T-helper 22 cell (primary cell): Measurements from ENCODE around the gene SEMA3C.
"Not testable (repeated sequence)": the region's sequence is repeated elsewhere in the genome, so short reads cannot be mapped to it uniquely, and the experiment has no call there.

Experiments used
- DNase-seq: peaks from one replicate; pipeline ENCODE4 v3.0.0-alpha.2; 2020; ENCODE audit warnings: low read depth

SEMA3C gene

DNA sequence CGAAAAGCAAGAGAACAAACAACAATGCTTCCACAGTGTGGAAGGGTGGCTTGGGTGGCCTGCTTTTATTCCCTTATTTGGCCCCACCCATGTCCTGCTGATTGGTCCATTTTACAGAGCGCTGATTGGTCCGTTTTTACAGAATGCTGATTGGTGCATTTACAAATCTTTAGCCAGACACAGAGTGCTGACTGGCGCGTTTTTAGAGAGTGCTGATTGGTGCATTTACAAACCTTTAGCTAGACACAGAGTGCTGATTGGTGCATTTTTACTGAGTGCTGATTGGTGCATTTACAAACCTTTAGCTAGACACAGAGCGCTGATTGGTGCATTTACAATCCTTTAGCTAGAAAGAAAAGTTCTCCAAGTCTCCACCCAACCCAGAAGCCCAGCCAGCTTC, 8.1 kb upstream of the SEMA3C start:
- not testable (repeated sequence) for DNase-seq

DNA sequence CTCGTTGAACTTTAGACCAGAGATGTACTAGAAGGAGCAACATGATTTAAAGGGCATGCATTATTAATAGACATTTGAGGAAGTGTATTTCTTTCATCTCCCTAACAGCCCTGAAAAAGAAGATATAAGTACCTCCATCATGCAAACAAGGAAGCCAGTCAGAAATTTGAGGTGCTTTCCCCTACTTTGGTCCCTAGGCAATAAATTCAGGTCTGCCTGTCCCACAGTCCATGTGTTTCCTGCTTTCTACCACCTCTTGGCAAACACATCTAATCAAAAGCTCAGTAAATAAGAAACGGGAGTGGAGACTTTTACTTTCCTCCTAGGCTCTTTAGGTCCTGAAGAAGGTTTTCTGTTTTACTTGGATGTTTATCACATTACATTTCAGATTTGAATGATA, 5.2 kb upstream of the SEMA3C start:
- no peak for DNase-seq

DNA sequence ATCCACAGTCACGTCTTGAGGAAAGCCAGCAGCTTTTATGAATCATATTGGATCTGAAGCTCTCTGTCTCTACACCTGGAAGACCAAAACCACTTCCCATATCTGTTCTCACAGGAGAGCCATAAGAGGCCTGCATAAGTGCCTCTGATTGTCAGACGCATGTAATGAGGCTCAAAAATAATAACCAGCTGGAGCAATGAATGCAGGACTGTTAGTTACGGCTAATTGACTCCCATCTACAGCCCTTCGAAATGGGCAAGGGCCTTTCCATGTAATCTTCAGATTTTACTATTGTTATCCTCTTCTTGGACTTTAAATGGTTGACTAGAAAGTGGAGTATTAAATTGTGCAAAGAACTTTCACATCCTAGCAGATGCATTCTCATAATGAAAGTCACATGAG, 4.4 kb upstream of the SEMA3C start:
- no peak for DNase-seq

DNA sequence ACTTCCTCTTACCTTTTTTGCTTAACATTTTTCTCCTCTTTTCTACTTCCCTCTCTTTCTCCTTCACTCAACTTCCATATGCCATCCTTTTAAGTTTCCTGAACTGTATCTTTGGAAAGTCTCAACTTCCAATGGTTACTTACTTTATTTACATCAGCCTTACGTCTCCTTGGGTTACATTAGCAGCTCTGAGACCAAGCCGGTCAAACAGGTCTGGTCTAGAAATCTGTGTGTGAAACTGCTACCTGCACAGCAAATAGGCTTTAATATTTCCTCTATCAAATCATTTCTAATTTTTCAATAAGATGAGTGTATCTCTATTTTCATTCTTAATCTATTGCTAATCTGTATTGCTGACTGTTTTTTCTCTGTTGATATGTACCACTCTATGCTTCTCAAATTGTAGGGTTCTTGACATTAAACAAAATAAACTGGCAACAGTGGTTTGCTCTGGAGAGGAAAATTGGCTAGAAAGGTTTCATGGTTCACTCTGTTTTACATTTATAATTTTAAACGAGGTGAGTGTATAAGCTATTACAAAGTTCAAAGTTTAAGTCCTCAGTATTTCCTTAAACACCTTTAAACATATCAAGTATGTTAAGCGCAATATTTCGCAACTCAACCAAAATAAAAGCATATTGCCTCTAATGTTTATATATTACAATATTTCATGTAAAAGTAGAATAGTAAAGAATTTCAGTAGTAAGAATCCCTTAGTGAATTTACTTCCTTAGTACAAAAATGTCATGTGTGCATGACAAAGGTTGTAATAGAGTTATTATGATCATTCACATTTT, 3.6 kb upstream of the SEMA3C start:
- DNase-seq: no peak

DNA sequence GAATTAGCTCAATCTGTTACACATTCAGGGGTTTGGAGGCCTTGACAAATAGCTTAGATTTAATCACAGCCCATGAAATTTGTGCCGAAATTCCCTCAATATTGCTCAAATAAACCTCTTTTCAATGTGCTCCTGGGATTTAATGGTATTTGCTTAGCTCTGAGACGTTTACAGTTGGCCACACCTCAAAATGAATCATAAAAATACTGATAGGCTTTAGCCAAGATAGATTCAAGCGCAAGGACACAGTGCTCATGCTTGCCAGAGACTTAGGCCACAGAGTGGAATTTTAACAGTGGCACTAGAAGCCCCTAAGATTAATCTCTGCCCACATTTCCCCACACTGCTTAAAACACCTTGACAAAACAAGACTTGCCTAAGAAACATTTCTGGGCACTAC, 2.3 kb upstream of the SEMA3C start:
- no peak for DNase-seq

DNA sequence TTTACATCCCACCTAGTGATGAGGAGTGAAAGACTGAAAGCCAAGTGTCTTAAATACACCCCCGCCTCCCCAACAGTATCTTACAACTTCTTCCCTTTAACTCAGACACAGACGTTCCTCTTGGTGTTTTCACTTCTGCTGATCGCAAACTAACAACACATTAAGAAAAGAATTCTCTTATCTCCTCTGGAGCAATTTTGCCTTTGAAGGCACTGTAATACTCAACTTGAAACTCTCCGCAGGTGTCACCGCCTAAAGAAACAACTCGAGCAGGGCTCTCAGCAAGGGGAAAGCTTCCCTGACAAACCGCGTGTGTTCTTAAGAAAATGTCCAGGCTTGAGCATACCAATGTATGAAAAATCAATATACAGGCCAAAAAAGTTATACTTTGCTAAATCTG, 452 bp downstream of the SEMA3C start:
- DNase-seq: no peak

DNA sequence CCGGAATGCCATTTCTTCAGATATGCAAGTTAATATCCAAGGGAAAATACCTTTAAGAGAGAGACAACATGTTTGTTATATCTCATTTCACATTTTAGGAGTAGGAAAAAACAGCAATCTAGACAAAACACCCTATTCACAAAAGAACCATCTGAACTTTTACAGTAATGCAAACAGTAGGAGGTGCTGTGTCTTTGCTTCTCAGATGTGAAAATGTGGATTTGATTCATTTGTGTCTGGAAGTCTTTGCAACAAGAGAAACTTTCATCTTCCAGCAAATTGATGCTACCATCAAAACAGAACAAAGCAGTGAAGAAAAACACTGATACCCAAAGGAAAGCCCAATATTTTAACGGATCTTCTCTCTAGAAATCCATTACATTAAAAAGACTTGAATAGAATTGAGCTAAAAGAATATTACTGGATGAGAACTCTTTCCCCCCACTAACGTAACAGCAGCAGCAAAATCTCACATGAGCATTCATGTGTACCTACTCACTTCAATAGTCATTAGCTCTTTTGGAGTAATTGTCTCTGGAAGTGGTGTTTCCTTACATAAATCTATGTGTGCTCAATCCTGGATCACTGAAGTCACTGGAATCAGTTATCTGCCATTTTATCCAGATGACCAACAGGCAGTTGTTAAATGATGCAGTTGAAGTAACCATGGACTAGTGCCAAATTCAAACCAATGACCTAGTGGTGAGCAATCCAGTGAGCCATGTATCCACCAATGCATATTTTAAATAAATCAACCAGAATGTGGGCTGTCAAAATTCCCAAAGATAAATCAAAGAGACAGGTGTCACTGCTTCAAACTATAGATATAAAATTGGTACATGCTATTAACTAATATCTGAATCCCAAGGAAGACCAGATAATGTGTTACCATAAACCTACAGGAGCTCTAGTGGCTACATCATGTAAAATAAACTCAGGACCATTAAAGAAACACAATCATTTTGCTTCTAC, 1.8 kb downstream of the SEMA3C start:
- no peak for DNase-seq

DNA sequence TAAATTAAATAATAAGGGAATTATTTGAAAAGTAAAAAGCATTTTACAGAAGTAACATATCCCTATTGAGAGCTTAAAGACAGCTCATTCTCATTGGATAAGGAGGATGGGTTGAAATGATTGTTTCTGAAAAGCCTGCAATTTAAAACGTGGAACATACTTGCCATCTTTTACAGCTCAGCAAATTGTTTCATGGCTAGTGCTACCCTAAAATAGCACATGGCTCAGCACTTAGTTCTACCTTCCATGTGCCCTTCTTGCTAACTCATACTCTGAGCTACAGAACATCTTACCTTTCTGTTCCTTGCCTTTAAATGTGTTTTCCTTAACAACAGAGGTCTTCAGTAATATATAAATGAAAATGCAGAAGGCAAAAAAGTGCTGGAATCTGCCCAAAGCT, 8.6 kb downstream of the SEMA3C start:
- DNase-seq: no peak

DNA sequence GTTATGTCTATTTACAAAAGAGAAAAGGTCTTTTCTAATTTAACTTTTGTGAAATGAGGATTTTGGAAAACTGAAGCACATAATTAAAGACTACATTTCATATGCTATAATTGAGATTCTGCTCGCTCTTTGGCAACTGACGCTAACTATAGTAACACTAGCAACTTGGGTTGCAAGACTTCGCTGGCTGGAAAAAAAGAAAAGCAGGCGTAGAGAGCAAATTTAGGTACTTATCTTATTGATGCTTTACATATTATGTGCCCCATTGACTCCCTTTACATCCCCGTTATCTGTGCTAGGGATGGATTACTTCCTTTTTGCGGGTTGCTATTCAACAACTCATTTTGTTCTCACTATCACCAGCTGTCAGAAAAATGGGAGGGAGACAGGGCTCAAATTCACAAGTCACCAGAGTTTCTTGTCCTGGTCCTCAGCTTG, 10.5 kb downstream of the SEMA3C start:
- no peak for DNase-seq

DNA sequence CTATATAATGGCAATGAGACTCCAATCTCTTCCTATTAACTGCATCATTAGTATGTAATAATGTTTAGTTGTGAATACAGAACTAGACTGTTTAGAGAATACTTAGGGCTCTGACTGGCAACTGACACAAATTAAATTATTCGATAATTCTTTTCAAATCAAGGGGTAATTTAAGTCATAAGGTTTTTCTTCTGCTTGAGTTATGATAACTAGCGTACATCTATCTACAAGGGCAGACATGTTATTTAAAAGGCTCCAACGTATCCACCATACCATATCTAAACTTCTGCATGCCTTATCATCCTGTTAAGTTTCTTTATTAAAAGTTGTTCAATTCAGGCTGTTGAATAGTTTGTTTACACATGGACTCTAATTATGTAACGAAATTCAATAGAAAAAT, 11.2 kb downstream of the SEMA3C start:
- DNase-seq: no peak

DNA sequence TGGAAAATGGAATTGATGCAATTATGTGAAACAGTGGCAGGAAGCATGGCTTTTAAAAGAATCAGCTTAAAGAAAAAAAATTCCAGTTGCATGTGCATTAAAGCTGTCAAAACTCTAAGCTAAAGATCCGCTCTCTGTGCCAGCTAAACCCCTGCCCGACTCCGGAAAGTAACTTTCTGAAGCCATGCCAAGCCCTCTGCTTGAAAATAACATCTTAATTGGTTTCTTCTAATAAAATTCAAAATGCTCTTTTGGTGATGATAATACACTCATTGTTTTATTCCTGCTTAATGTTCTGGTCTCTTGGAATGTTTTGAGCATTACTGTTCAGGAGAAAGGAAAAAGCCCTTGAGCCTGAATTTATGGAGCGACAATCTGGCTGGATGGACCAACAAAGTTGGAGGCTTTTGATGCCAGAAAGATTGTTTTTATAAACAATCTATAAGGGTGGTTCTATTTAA, 11.7 kb downstream of the SEMA3C start:
- no peak for DNase-seq

DNA sequence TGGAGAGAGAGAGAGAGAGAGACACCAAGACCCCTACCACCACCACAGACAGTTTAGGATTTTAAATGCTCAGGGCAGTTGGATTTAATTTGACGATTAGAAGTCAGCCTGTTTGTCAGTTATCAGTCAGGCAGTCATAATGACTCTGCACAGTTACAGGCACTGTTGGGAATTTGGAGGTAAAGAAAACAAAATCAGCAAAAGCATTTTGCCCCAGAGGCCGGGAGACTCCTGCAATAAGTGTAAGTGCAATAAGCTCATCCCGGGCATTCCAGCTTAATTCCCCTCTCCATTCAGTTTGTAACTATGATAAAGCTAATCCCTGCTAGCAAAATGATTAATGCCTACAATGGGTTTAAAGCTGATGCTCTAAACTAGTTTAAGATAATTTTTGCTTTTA, 13.5 kb downstream of the SEMA3C start:
- no peak for DNase-seq

DNA sequence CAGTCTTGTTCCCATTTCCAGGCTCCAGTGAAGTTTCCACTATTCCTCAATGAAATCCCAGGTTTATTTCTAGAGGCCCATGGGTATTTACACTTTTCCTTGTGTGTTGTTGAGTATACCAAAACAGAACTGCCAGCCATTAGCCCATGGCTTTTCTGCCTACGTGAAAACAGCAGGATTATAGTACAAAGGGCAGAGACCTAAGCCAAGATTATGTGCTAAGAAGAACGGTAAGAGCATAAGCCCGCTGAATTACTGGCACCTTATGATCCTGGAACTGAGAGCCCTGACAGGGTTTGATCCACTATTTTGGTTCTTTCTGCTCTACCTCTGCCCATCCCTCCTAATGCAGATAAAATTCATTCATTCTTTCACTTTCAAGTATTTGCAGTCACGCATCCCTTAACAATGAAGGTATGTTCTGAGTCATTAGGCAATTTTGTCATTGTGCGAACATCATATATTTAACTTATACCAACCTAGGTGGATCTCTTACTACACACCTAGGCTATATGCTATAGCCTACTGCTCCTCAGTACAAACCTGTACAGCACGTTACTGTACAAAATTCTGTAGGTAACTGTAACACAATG, 16.0 kb downstream of the SEMA3C start:
- DNase-seq: no peak

DNA sequence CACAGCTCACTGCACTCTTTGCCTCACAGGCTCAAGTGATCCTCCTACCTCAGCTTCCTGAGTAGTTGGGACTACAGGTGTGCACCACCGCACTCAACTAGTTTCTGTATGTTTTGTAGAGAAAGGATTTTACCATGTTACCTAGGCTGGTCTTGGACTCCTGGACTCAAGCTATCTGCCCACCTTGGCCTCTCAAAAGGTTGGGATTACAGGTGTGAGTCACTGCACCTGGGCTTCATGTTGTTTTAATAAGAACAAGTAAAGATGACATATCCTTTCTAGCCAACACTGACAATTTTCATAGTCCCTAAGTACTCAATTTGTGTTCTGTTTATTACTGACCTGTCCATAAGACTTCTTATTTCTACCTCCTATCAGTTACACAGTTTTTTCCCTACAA, 16.8 kb downstream of the SEMA3C start:
- DNase-seq: no peak

DNA sequence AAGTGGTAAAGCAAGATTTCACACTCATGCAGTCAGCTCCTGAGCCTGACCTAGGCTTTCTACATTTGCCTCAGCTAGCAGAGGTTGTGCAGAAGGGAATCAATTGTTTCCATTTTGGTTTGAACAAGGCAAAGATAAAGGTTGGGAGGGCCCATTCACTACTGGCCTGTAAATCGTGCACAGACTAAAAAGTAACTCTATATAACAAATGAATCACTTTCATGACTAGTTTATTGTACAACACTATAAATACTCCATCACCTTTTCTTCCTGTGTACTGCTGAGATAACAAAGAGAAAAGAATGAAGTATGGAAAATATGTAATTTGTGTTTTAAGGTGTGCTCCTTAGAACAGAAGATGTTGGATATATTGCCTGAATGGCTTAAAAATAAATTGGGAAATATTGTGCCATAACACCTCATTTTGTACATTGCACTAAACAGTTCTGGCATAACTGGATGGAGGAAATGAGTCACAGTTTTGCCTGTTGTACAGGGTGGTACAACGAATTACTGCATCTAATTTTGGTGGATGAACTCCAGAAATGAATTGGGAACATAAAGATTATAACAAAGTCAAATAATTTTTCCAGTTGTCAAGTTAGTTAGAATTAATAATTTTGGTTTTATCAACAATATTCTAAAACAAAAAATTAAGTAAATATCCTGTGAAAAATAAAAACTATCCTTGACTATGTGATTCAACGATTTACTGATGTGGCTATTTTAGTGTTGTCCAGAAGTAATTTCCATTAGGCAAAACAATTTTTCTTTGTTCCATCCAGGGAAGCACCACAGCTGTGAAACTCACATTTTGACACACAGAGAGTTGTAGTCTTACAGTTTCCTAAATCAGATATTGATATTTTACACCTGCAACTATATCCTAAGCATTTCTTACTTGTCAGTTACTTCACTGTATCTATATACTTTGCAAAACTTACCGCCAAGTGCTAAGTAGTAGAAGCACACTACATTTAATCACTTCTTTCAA, 18.0 kb downstream of the SEMA3C start:
- DNase-seq: no peak

DNA sequence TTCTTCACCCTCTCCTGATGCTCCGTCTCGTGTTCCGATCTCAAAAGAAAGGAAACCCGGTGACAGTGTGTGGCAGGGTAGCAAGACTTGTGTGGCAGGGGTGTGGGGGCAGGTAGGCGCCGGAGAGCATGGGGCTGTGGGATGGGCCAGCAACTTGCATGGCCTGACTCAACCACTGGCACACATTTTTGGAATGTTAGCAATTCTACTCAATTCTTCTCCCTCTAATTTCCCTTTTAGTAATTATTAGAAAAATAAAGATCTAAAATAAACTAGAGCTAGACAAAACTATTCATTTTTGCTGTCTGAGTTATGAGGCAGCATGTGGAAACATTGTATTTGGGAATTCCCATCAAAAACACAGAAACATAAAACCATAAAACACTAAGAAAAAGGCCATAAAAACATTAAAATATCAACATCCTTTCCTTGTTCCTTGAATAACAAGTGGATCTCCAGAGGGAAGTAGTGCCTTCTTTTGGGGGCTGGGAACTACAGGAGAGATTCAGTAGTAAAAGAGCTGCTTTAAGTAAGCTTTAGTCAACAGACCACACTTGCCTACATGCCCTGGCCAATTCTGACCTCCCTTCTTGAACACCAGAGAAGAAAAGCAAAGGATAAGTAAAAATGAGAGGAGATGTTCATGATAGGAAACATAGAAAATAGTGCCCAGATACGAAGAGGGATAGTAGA, 21.8 kb downstream of the SEMA3C start:
- DNase-seq: no peak

DNA sequence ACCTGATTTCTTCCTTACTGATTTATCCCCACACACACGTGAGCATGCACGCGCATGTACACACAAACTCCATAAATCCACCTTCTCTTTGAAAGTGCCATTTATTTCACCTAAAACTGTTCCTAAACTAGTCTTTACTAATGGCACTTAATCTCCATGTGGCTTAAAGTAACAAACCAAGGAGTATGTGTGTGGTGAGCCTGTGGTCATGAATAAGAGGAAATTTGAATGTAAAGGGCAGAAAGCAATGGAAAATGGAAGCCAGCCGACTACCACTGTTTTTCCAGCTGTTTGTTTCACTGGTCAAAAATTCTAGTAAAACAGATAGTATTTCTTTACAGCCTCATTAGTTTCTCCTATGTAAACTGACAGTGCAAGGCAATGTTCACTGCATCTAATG, 23.8 kb downstream of the SEMA3C start:
- DNase-seq: no peak

DNA sequence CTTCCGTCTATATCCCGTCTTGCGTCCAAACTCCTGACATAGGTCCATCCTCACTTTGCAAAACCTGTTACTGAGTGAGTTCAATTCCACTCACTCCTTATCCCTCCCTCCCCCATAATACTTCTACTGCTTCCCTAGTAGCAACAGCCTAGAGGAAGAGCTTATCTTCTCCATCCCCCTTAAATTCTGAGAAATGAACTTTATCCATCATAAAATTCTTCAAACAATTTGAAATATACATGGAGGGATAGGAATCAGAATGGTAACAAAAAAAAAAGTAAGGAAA, 27.6 kb downstream of the SEMA3C start:
- DNase-seq: no peak

DNA sequence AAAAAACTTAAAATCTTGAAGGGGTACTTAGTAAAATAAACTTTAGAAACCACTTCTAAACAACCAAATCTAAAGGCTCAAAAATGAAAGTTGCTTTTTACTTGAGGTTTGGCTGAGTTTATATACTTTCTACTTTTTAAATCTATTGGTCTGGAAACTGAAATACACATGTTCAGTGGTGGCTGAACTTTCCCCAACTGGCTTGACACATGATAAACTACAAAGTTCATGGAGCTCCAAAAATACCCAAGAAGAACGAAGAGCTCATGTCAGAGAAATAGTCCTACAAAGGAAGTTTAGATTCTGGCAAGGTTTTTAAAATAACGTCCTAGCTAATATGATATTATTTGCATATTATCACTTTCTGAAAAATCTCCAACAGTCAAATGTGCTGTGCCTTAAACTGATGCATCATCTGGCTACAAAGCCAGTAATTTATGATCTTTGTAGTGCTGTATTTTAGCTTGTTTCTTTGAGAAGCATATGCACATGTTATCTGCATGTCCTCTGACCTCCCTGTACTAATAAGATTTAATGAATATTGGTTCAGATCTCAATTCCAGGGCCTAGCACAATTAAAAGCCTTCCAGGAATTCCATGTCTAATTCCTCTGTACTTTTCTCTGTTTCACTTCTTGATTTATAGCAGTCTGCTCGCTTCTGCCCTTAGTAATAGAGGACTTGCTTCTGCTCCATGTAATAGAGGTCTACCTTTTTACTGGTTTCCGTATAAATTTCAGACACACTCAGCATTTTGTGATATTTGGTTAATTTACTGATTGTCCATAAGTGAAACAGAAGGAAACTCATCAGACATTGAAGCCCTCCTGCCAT, 28.2 kb downstream of the SEMA3C start:
- DNase-seq: no peak

DNA sequence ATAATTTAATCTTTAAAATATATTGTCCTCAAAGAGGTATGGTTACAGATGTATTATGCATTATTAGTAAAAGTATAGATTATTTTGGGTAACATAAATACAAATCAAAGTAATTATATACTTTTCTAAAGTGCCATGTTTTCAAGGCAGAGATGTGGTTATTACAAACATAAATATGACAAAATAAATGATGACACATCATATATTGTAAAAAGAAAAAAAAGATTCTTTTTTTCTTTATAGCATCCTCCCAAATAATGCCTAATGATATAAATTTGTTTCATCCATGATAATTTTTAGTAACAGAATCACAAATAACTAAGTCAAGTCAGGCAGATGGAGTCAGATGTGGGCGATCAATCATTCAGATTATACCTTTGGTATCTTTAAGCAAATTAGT, 29.3 kb downstream of the SEMA3C start:
- no peak for DNase-seq
